ENCODE data around the gene HECTD3. TPM values are rescaled to one million over a fixed set of nuclear protein-coding genes. Genes with fewer than 3 reads are reported as not detected.
"Not testable (repeated sequence)": the region's sequence is repeated elsewhere in the genome, so short reads cannot be mapped to it uniquely, and the experiment has no call there.

Gene HECTD3
- total RNA-seq, 4 donors from 2014 or later: 141 to 270 (median 202) TPM

DNA sequence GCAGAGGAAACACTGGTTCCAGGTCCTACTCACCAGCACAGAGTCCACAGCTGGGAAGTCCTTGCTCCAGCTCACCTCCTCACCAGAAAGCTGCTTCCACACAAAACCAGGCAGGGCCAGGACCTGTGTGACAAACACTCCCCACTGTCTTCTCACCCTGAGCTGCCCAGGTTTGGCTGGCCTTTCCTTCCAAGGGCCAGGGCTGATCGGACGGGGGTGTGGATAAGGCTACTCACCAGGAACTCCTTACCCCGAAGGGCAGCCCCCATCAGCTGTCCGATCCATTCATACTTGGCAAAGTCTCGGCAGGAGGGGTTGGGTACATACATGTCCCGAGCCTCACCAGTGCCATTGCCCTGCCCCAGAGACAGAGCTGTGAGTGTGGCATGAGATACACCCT, 5.4 kb downstream of the HECTD3 start:
- TF ChIP-seq, protein P1, sequence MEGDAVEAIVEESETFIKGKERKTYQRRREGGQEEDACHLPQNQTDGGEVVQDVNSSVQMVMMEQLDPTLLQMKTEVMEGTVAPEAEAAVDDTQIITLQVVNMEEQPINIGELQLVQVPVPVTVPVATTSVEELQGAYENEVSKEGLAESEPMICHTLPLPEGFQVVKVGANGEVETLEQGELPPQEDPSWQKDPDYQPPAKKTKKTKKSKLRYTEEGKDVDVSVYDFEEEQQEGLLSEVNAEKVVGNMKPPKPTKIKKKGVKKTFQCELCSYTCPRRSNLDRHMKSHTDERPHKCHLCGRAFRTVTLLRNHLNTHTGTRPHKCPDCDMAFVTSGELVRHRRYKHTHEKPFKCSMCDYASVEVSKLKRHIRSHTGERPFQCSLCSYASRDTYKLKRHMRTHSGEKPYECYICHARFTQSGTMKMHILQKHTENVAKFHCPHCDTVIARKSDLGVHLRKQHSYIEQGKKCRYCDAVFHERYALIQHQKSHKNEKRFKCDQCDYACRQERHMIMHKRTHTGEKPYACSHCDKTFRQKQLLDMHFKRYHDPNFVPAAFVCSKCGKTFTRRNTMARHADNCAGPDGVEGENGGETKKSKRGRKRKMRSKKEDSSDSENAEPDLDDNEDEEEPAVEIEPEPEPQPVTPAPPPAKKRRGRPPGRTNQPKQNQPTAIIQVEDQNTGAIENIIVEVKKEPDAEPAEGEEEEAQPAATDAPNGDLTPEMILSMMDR (IDR thresholded peaks at IDR 0.05): no peak
- TF ChIP-seq POLR2A (IDR thresholded peaks at IDR 0.05): no peak
- Histone ChIP-seq H3K27ac (no peak overlapping the region), H3K4me3 (no peak overlapping the region), H3K4me1 (peaks cover 5 to 16% (median 12%) of the 10 kb centered on the region in 4 donors), H3K9me3 (no peaks in the 10 kb centered on the region), H3K27me3 (no peaks in the 10 kb centered on the region), H3K36me3 (peaks cover 0 to 79% (median 0%) of the 10 kb centered on the region in 3 donors)
- DNase-seq: no peak

DNA sequence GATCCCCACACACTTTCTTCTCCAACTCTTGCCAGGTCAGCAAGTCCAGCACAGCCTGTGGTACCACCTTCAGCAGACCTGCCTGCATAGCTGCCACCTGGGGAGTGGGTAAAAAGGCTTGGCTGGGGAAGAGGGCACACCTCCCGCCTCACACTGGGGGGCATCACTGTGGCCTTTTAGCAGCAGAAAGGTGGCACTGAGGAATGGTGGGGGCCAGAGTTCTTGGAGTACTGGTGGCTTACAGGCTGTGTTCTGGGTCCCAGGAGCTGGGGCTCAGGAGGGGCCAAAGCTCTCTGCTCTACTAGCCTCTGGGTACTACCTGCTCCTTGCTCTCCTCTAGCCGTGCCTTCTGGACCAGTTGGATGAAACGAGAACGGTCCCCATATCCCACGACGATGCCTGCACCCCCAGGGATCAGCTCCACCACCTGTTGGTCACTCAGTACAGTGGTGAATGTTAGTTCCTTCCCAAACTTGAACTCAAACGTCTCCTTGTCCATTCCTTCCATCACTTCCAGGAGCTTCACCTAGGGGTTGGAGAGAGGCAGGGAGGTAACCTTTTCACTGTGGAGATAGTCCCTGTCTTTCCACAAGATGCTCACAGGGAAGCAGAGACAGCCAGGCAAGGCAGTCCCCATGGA, 6.7 kb downstream of the HECTD3 start:
- H3K36me3 ChIP-seq: peaks cover 0 to 74% (median 0%) of the 10 kb centered on the region in 3 donors
- TF ChIP-seq POLR2A (IDR thresholded peaks at IDR 0.05): no peak
- TF ChIP-seq, protein P1 (IDR thresholded peaks at IDR 0.05): no peak
- H3K4me3 ChIP-seq: no peak overlapping the region
- no peaks in the 10 kb centered on the region for H3K27me3 ChIP-seq
- peaks cover 0 to 6% (median 2%) of the 10 kb centered on the region in 4 donors for H3K4me1 ChIP-seq
- no peak overlapping the region for H3K27ac ChIP-seq
- H3K9me3 ChIP-seq: no peaks in the 10 kb centered on the region
- no peak for DNase-seq

DNA sequence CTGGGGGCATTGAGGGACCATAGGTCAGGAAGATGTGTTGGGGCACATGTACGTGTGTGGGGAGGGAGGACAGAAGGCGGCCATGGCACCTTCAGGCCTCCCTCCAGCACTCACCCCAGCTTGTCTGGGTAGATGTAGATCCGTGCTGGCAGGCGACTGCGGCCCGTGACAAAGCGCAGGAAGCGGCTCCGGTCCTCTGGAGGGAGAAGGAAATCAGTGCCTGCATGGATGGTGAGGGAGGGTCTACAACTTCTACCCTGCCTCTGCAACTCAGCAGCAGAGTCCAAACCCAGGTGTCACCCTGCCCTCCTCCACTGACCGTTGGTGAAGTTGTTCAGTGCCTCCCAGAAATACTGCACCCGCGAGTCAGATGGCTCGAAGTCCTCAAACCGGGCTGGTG, 7.4 kb downstream of the HECTD3 start:
- no peaks in the 10 kb centered on the region for H3K4me1 ChIP-seq
- TF ChIP-seq POLR2A (IDR thresholded peaks at IDR 0.05): no peak
- TF ChIP-seq, protein P1 (IDR thresholded peaks at IDR 0.05): no peak
- peaks cover 0 to 67% (median 0%) of the 10 kb centered on the region in 3 donors for H3K36me3 ChIP-seq
- no peaks in the 10 kb centered on the region for H3K9me3 ChIP-seq
- H3K27ac ChIP-seq: no peak overlapping the region
- H3K27me3 ChIP-seq: no peaks in the 10 kb centered on the region
- DNase-seq: no peak
- H3K4me3 ChIP-seq: no peak overlapping the region

DNA sequence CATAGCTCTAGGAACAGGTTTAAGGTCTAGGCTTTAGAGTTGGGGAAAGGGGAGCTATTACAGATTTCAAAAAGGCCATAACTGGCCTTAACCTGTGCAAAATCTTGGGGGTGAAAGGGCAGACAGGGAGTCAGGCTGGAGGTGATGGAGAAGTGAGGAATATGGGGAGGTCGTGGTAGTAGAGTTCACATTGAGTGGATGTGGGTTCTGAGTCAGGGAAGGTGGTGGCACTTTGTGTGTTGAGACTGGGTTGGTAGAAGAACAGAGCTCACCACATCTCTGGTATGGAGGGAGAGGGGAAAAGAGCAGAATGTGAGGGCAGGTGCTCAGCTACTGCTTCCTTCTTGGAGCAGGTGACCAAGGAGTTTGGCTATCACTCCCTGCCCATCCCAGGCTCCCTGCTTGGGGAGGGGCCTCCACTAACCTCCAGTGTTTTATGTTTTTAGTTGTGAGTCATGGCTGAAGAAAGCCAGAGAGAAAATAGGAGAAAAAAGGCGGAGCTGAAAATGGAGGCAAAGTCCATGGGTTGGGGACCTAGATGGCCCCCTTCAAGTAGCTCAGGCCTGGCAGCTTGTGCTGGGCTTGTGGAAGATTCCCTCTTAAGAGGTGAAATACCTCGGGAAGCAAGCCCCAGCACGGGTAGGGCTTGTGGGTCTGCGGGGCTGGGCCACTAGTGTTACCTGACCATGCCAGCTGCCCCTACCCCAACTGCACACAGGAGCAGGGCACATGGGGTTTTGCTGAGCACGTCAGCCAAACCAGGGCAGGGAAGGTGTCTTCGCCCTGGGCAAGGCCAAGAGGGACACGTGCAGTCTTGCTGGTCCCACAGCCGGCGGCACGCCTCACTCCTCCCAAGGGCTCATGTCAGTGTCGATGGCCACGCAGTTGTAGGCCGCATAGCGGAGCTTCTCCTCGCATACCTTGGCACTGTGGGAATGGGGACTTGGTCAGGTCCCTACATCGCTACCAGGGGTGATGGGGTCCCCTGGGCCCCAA, 8.2 kb downstream of the HECTD3 start:
- Histone ChIP-seq H3K4me1 (no peaks in the 10 kb centered on the region), H3K9me3 (no peaks in the 10 kb centered on the region), H3K36me3 (peaks cover 0 to 60% (median 0%) of the 10 kb centered on the region in 3 donors), H3K27me3 (no peaks in the 10 kb centered on the region), H3K4me3 (no peak overlapping the region), H3K27ac (no peak overlapping the region)
- DNase-seq: no peak
- TF ChIP-seq, protein P1 (IDR thresholded peaks at IDR 0.05): no peak
- no peak for TF ChIP-seq POLR2A (IDR thresholded peaks at IDR 0.05)

DNA sequence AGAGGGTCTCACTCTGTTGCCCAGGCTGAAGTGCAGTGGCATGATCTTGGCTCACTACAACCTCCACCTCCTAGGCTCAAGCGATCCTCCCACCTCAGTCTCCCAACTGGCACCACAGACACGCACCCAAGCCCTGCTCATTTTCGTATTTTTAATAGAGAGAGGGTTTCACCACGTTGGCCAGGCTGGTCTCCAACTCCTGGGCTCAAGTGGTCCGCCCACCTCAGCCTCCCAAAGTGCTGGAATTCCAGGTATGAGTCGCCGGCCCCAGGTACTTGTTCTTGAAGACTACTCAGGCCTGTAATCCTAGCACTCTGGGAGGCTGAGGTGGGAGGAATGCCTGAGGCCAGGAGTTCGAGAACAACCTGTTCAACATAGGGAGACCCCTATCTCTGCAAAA, 9.5 kb downstream of the HECTD3 start:
- H3K9me3 ChIP-seq, H3K4me1 ChIP-seq, H3K27ac ChIP-seq, H3K27me3 ChIP-seq, DNase-seq, H3K4me3 ChIP-seq: not testable (repeated sequence)
- peaks cover 0 to 46% (median 0%) of the 10 kb centered on the region in 3 donors for H3K36me3 ChIP-seq

DNA sequence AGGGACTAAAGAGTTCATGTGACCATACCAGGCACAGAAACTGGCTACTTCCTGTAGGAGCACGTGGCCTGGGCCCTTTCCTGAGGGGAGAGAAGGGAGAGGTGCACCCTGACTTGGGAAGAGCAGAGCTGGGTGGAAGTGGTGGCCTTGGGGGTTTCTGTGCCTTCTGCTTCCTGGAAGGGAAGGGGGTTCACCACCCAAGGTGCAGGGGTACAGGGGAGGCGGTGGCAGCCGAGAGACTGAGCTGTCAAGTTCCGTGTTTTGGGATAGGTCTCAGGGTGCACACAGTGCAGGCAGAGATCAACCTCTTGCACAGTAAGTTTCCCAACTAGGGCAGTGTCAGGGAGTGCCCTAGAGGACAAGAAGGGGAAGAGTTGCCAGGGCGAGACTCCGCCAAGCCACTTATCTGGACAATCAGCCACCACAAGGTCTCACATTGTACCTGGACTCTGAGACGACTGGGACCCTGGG, 10.1 kb downstream of the HECTD3 start:
- H3K27me3 ChIP-seq: no peaks in the 10 kb centered on the region
- H3K27ac ChIP-seq: no peak overlapping the region
- H3K4me1 ChIP-seq: no peaks in the 10 kb centered on the region
- TF ChIP-seq POLR2A (IDR thresholded peaks at IDR 0.05): no peak
- TF ChIP-seq, protein P1 (IDR thresholded peaks at IDR 0.05): no peak
- H3K36me3 ChIP-seq: peaks cover 0 to 41% (median 0%) of the 10 kb centered on the region in 3 donors
- no peak overlapping the region for H3K4me3 ChIP-seq
- no peaks in the 10 kb centered on the region for H3K9me3 ChIP-seq
- no peak for DNase-seq

Data from Peyer's patch (tissue), 4 donors.